Stimulated activated CD4-positive, alpha-beta T cell treated with anti-CD3 and anti-CD28 coated beads, Interleukin-1b, Interleukin-23, amount 100 ng/mL, for 48 hours (primary cell): ENCODE results near the gene VPS13D.
"Not testable (repeated sequence)": the region's sequence is repeated elsewhere in the genome, so short reads cannot be mapped to it uniquely, and the experiment has no call there.

ENCODE experiments used
- DNase-seq: peaks from one replicate; pipeline ENCODE4 v3.0.0-alpha.2; 2020

VPS13D gene

DNA sequence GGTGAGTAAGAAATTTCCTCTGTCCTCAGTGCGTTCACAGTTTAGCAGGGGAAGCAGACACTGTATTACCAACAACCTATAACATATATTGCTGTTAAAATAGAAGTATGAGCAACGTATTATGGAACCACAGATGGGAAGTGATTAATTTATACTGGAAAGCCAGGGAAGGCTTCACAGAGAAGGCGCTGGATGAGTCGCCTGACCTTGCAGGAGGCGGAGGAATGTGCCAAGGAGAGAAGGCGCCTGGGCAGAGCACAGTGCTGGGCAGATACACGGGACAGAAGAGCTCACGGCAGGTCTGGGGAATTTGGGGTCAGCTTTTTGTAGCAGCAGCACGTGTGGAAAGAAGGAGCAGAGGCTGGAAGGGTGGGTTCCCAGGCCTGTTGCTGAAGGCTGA lies 271.8 kb downstream of the VPS13D start:
- no peak for DNase-seq

DNA sequence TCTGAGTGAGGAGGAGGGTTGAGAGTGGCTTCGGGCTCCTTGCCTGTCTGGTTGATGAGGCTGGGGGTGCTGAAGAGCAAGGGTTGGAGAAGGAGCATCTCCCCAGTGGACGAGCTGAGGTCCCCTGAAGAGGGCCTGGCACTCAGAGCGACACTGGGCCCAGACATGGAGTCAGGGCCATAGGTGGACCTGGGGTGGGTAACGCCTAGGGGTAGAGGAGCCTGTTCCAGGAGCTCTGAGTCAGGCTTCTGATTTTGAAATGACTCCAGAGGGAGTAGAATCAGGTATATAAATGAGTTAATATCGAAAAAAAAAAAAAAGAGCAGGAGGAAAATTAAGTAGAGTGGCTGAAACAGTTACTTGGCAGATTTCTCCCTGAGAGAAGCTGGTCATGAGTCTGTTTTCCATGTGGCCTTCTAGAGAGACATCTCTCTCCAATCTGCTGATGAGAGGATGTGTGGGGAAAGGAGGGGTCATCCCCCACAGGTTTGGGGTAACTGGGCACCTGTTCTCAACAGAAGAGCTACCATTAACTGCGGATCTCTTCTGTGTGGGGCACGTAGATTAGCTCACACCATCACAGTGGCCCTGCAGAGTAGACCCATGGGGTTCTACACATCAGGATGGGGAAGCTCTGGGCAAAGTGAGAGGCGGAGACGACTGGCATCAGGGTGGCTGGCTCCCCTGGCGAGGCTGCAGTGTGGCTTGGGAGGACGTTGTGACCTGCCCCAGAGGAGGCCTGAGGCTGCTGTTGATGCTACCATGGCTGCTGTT lies 272.7 kb downstream of the VPS13D start:
- DNase-seq, result peak; percentile 37

DNA sequence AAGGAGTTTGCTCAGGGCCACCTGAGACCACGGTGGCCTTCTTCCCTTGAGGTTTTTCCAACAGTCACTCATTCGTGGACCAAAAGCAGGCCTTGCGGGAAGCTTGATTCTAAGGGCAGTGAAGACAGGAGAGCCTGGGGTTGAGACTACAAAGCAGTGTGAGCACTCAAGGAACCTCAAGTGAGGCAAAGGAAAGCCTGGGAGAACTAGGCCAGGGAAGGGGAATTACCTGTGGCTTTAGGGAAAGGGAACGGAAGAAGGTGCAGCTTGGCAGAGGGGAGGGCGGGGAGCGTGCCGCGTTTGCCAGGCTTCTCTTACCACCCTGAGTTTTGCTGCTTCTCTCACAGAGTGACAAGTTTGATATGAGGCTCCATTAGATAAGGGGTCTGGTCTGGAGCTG lies 273.9 kb downstream of the VPS13D start:
- DNase-seq, result no peak

DNA sequence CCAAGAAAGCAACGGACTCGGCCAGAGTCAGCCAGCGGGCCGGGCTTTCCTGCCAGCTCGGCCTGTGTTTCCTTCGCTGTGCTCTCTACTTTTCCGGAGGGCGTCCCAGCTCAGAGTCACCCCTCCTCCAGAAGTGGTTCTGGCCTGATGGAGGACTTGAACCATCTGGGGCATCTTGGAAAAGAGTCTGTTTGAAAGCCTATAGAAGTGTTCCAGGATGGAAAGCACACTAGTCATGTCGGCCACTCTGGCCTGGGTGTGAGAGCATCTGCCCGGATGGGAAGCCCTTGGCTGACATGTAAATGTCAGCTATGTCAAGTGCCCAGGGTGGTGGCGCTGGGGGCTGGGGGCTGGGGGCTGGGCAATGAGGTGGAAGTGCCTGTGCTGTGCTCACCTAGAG lies 274.8 kb downstream of the VPS13D start:
- DNase-seq, result no peak

DNA sequence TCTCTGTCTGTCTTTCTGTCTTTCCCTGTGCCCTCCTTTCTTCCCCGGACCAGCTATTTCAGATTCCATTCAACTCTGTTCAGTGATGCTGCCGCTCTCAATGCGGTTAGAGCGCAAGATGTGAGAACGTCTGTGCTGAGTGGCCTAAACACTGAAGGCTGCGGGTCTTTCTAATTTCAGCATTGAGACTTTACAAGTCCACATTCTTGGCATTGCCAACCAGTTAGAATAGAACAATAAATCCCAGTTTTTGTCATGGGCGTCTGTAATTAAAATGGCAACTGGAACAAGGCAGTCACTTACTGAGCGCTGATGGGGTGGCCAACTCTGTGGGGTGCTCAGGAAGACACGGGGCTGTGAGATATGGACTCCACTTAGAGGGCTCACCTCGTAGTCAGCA lies 275.4 kb downstream of the VPS13D start:
- no peak for DNase-seq

DNA sequence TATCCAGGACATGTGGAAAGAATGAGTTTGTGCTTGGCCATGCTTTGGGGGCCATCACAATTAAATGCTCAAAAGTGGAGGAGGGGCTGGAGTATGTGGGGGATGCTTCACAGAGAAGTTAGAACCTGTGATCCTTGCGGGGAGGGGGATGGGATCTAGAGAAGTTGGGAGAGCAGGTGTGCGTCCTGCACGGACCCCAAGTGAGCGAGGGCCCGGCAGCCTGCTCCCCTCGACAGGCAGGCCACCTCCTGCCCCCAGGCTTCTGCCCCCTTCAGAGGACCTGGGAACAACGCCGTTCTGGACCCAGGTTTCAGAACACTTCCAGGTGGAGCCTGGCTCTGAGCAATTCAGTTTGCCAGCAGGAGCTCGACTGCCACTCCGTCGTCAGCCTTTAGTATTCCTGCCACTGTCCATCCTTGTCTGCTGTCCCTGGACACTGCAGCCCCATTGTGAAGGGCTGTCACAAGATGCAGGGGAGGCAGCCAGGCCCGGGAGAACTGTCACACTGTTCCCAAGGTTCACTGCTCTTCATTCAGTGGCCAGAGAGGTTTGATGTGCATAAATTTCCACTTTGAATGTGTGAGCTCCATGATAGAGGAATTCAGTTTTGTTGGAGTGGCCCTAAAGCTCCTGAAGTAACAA lies 275.9 kb downstream of the VPS13D start:
- no peak for DNase-seq

DNA sequence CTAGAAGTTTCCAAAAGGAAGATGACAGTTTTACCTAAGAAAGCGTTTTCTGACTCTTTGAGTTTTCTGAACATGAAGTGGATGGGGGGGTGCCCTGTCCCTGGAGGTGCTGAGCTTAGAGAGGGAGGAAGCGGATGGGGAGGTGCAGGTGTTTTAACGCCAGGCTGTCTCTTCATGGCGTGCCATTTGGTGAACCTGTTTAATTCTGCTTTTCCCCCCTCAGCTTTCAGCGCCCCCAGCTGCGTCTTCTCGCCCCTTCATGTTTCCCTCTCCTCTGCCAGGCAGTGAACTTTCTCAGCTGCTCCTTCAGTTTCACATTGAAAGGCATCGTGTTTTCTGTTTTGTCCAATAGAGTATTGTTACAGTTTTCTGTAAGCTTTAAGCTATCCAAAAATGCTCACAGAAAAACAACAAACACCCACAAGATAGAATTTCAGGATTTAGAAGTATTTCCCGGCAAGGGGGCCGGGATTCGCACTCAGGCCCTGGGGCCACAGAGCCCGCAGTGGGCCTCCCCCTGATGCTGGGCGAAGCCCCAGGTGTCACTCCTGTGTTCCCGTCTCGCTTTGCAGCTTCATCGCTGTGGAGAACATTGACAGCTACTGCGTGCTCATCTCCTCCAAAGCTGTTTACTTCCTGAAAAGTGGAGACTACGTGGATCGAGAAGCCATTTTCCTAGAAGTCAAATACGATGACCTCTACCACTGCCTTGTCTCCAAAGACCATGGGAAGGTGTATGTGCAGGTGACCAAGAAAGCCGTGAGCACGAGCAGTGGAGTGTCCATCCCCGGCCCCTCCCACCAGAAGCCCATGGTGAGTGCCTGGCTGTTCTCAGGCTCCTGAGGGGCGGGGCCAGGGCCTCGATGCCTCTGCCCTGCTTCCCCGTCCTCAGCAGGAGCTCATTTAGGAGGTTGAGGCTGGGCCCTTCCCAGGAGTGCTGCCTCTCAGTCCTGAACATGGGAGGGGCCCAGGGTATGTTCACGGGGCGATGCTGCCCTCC lies 276.8 kb downstream of the VPS13D start:
- no peak for DNase-seq

DNA sequence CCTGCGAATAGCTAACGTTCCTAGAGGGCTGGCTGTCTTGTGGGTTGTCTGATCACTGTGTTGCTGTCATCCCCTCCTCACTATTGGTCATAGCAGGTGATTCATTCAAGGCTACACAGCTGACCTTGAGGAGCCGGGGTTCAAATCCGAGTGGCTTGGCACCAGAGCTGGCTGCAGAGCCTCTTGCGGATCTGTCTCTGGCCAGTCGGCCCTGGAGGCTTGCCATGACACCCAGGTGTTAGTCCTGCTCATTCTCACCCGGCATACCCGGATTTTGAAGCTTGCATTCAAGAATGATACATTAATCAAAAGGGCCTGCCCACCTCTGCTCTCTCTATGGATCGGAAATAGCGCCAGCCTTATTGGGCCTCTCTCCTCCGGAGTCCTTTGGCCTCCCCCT lies 277.8 kb downstream of the VPS13D start:
- no peak for DNase-seq

DNA sequence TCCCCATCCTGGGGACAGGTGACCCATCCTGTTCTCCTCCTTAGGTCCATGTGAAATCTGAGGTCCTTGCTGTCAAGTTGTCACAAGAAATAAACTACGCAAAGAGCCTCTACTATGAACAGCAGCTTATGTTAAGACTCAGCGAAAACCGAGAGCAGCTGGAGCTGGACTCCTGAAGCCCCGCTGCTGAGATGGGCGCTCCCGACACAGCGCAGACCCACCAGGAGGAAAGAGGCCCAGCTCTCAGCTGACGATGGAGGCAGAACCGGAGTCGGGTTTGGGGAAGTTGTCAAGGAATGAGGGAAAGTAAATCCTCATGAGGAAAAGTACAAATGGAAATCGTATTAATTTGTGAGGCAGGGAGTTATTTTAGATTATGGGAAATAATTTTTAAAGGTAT lies 279.0 kb downstream of the VPS13D start:
- no peak for DNase-seq

DNA sequence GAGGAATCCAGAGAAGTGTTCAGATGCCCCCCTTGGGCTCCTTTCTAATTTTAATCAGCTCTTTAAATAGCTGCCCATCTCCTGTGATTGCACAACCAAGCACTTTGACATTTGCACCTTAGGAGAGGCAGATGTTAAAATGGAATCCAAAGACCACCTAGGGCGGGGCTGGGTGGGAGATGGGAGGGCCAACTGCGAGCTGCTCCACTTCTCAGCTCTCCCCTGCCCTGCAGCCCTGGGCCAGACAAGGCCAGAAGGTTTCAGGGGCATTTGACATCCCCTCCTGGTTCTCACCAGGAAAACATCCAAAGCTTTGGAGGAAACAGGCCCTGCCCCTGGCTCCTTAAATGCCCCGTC lies 281.3 kb downstream of the VPS13D start:
- no peak for DNase-seq

DNA sequence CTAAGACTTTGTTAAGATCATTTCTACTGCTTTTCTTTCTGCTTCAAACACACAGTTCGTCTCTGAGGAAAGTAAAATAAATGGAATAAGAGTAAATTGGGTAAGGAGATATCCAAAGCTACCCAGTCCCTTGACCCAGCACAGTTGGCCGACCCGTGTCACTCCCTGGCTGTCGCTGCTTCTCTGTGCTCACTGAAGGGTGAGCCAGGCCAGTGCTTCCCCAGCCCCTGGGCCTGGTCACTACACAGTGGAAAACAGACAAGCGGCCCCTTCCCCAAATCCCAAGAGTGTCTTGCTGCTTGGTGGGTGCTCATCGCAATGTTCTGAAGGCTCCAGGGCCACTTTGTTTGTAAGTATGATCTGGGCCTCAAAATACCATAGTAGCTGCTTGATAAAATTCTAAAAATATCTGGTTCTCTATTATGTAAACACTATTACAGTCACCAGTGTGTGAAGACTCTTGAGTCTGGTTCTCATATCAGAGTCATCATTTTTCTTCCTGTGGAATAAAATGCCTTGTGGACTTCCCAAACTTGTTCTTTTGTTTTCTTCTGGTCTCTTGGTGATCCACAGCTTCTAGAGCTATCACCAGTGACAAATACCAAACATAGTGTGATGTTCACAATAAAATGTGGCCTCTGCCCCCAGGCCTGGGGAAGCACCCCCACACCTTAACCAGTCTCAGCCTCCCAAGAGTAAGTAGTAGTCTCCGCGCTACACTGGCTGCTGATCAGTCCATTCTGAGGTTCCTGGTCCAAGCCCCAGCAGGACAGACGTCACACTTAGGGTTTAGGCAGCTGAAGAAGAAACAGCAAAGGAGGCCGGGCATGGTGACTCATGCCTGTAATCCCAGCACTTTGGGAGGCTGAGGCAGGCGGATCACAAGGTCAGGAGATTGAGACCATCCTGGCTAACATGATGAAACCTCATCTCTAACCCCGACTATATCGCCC lies 282.0 kb downstream of the VPS13D start:
- no peak for DNase-seq

DNA sequence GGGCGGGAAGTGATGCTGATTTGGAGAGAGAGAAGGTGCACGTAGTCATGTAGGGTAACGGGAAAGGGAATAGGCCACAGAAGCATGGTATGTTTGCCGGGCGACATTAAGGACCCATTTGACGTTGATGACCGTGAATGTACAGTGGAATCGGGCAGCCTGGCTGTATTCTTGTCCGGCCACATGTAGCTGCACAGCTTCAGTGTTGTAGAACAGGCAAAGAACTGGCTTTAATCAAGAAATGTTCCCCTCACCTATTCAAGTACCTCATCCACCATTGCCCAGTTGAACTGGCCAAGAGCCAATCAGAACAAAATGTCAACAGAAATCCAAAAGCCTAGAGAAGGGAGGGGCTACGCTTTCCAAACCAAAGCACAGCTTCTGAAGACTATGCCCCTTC lies 283.4 kb downstream of the VPS13D start:
- no peak for DNase-seq

DNA sequence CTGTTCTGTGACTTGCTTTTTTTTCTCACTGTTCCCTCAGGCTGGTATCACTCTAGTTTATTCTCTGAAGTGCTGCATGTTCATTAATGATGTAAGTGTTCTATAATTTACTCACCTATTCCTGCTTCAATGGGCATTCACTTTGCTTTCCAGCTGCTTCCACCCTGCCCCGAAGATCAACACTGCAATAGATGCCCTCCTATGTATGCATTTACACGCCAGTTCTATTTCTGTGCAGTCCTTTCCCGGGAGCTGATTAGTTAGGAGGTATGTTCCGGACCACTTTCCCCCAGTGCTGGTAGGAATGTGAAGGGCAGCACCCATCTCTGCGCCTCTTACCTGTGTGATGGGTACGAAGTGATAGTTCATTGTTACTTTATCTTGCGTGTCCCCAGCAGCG lies 284.8 kb downstream of the VPS13D start:
- DNase-seq, result no peak

DNA sequence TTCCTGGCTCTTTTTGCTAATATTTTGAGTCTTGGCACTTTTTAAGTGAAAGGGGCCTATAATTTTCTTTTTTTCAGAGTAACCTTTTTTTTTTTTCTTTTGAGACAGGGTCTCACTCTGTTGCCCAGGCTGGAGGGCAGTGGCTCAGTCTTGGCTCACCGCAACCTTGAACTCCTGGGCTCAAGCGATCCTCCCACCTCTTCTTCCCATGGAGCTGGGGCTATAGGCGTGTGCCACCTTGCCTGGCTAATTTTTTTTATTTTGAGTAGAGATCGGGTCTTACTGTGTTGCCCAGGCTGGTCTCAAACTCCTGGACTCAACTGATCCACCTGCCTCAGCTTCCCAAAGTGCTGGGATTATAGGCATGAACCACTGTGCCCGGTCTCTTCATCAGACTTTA lies 285.4 kb downstream of the VPS13D start:
- DNase-seq, result no peak

DNA sequence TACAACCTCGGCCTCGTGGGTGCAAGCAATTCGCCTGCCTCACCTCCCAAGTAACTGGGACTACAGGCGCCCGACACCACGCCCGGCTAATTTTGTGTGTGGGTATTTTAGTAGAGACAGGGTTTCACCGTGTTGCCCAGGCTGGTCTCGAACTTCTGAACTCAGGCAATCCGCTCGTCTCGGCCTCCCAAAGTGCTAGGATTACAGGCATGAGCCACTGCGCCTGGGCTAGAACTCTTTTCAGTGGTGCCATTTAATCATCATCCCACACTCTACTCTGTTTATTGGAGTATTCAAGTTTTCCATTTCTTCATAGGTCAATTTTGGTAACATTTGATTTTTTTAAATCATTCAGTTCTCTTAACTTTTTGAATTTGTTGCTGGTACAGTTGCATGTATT lies 286.9 kb downstream of the VPS13D start:
- DNase-seq, result no peak

DNA sequence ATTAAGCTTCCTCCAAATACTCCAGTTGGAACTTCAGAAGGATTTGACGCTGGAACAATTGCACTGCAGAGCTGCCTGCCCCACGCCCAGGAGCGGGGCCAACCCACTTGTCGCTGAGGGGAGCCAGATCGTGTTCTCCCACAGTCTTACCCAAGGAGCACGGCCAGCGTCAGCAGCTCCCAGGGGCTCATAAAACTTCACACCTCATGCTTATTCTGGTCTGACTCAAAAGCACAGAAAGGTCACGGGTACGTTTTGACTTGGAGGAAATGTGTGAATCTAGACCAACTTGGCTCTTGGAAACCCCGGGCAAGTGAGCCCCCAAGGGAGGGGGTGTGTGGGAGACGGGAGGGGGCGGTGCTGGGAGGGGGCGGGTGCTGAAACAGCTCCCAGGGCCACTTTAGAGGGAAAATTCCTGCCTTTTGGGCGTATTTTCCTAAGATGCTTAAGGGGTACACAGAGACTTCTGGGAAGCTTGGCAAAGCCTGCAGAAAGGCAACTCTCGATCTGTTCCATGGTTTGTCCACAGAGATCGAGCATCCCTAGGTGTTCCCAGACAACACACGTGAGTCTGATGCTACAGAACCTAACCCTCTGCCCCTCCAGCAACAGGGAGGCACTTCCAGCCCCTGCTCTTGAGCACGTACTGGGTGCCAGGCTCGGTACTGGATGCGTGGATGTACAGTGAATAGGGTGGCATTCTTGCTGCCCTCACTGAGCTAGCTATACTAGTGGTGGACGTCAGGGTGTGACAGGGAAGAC lies 289.3 kb downstream of the VPS13D start:
- peak; percentile 75 for DNase-seq

DNA sequence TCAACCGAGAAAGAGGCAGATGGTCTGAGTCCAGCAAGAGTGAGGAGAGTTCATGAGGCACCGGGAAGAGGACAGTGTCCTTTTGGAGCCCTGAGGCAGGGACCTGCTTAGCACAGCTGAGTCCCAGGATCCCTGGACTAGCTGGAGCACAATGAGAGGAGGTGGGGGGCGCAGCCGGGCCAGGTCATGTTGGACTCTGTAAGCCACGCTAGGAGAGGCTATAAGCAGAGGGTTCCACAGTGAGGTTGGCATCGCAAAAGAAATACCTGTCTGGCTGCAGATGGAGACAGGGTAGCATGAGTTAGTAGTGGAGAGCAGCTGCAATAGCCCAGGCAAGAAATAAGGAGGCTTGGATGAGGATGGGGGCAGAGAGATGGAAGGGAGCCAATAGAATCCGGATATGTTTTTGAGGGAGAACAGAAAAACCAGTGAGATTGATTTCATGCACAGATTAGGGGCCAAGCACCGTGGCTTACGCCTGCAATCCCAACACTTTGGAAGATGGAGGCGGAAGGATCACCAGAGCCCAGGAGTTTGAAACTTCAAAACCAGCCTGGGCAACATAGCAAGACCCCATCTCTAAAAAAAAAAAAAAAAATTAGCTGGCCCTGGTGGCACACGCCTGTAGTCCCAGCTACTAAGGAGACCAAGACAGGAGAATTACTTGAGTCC lies 290.0 kb downstream of the VPS13D start:
- DNase-seq, result no peak

DNA sequence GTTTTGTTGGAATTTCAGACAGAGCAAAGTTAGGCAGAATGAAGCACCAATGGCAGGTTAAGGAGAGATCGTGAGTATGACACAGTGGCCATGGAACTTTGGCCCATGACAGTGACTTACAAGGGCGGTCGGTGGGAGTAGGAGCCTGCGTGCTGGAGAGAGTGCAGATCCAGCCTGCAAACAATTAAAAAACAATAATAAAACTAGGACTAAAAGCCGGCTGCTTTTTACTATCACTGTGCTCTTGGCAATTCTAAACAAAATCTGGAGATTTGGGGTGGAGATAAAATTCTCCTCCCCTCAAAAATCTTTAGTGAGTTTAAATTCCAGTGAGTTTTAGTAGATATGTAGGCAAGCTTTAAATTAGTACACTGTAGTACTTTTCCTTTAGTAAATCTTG lies 291.3 kb downstream of the VPS13D start:
- no peak for DNase-seq

DNA sequence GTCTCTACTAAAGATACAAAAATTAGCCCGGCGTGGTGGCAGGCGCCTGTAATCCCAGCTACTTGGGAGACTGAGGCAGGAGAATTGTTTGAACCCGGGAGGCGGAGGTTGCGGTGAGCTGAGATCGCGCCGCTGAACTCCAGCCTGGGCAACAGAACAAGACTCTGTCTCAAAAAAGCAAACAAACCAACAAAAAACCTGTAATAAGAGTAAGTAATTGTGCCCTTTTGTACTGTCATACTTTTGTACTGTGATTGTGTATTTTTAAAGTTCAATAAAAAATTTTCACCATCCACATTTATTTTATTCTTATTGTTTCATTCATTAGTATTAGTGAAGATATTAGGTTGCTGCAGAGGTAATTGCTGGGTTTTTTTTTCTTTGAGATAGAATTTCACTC lies 292.9 kb downstream of the VPS13D start:
- DNase-seq, result not testable (repeated sequence)

DNA sequence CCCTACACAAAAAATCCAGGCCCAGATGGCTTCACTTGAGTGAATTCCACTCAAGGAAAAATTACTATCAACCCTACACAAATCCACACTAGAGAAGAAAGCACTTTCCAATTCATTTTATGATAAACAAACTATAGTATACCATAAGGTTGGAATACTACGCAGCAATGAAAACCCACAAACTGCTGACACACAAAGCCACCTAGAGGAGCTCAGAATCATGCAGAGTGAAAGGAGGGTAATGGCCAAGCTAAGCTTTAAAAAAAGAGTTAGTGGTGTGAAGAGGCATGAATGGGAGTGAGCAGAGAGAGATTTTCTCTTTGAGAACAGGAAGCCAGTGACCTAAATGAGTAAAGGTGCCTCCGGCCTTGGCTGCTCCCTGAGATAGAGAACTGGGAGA lies 294.4 kb downstream of the VPS13D start:
- DNase-seq, result no peak
